ENCODE measurements around the gene RASAL2.

DNA sequence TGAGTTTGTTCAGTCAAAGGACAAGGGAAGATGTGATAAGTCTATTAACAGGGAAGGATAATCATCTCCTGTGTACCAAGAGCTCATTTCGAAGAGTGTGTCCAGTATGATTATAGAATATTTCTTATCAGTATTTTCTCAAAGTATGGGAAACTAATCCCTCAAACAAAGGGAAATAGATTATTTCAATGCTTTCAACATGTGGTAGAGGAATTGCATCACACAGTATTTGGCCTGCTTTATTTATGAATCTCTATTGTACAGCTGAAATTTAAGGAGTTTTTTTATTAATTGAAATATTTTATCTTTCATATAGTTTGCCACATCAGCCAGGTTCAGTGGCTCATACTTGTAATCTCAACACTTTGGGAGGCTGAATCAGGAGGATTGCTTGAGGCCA is 251.9 kb downstream of the RASAL2 start:
- TF ChIP-seq, protein P1, sequence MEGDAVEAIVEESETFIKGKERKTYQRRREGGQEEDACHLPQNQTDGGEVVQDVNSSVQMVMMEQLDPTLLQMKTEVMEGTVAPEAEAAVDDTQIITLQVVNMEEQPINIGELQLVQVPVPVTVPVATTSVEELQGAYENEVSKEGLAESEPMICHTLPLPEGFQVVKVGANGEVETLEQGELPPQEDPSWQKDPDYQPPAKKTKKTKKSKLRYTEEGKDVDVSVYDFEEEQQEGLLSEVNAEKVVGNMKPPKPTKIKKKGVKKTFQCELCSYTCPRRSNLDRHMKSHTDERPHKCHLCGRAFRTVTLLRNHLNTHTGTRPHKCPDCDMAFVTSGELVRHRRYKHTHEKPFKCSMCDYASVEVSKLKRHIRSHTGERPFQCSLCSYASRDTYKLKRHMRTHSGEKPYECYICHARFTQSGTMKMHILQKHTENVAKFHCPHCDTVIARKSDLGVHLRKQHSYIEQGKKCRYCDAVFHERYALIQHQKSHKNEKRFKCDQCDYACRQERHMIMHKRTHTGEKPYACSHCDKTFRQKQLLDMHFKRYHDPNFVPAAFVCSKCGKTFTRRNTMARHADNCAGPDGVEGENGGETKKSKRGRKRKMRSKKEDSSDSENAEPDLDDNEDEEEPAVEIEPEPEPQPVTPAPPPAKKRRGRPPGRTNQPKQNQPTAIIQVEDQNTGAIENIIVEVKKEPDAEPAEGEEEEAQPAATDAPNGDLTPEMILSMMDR (conservative IDR thresholded peaks at IDR 0.05; ENCODE audit: low read depth, low read length): no peak
- TF ChIP-seq SMC3 (IDR thresholded peaks at IDR 0.05; ENCODE audit: low read depth, low read length) (no peak), POLR2A (IDR thresholded peaks at IDR 0.05; ENCODE audit: low read depth, low read length) (no peak), RCOR1 (IDR thresholded peaks at IDR 0.05; ENCODE audit: insufficient replicate concordance, low read length) (no peak), MAZ (IDR thresholded peaks at IDR 0.05; ENCODE audit: borderline replicate concordance, low read depth, low read length) (no peak), CEBPB (IDR thresholded peaks at IDR 0.05; ENCODE audit: low read depth, low read length) (peak; percentile 79), RAD21 (IDR thresholded peaks at IDR 0.05; ENCODE audit: low read length) (no peak), CHD1 (IDR thresholded peaks at IDR 0.05; ENCODE audit: low read depth, low read length) (no peak), FOS (IDR thresholded peaks at IDR 0.05; ENCODE audit: low read depth, low read length) (no peak), RFX5 (IDR thresholded peaks at IDR 0.05; ENCODE audit: low read depth, low read length) (no peak), NFE2L2 (IDR thresholded peaks at IDR 0.05; ENCODE audit: low read depth, low read length) (no peak)
- TF ChIP-seq, protein P2, sequence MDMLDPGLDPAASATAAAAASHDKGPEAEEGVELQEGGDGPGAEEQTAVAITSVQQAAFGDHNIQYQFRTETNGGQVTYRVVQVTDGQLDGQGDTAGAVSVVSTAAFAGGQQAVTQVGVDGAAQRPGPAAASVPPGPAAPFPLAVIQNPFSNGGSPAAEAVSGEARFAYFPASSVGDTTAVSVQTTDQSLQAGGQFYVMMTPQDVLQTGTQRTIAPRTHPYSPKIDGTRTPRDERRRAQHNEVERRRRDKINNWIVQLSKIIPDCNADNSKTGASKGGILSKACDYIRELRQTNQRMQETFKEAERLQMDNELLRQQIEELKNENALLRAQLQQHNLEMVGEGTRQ (IDR thresholded peaks at IDR 0.05; ENCODE audit: low read depth, low read length): no peak
